HepG2 (cell line): ENCODE data around the gene MFSD6. TPM values are rescaled to one million over a fixed set of nuclear protein-coding genes. Genes with fewer than 3 reads are reported as not detected.
A peak's percentile ranks its signal among the peaks of the same experiment; 100 is the strongest.

Source experiments
- ATF3 ChIP-seq: sonication (generic); formaldehyde crosslinking; IDR thresholded peaks from 2 replicates; pipeline ENCODE4 v1.4.0; 2020; ENCODE audit warnings: missing genetic modification reagents
- GPBP1L1 ChIP-seq: sonication (generic); formaldehyde crosslinking; IDR thresholded peaks from 2 replicates; pipeline ENCODE4 v1.5.0; 2020; ENCODE audit warnings: mild to moderate bottlenecking, missing genetic modification reagents
- MED8 ChIP-seq: sonication (generic); formaldehyde crosslinking; IDR thresholded peaks from 2 replicates; pipeline ENCODE4 v1.8.1; 2023; ENCODE audit warnings: mild to moderate bottlenecking, missing genetic modification reagents; ENCODE audit not compliant: insufficient replicate concordance
- MZF1 ChIP-seq: sonication (generic); formaldehyde crosslinking; IDR thresholded peaks from 2 replicates; pipeline ENCODE4 v1.8.1; 2023; ENCODE audit warnings: mild to moderate bottlenecking, missing genetic modification reagents, borderline replicate concordance
- PLSCR1 ChIP-seq: sonication (generic); formaldehyde crosslinking; IDR thresholded peaks from 2 replicates; pipeline ENCODE4 v1.5.0; 2020; ENCODE audit warnings: missing genetic modification reagents, mild to moderate bottlenecking, borderline replicate concordance
- PRMT3 ChIP-seq: sonication (generic); formaldehyde crosslinking; IDR thresholded peaks from 2 replicates; pipeline ENCODE4 v1.8.1; 2022; ENCODE audit warnings: low read depth, mild to moderate bottlenecking, moderate library complexity, missing genetic modification reagents, borderline replicate concordance
- SUZ12 ChIP-seq: fragments of 150-350 bp; IDR thresholded peaks from 2 replicates; pipeline ENCODE4 v1.6.1; 2014; ENCODE audit warnings: low read depth, low read length
- ZBED4 ChIP-seq: sonication (generic); formaldehyde crosslinking; IDR thresholded peaks from 2 replicates; pipeline ENCODE4 v1.4.0; 2020; ENCODE audit warnings: missing genetic modification reagents, borderline replicate concordance
- ZBTB38 ChIP-seq: sonication (generic); formaldehyde crosslinking; IDR thresholded peaks from 2 replicates; pipeline ENCODE4 v1.5.1; 2020; ENCODE audit warnings: mild to moderate bottlenecking, missing genetic modification reagents
- ZBTB39 ChIP-seq: sonication (generic); formaldehyde crosslinking; IDR thresholded peaks from 2 replicates; pipeline ENCODE4 v1.5.0; 2020; ENCODE audit warnings: missing genetic modification reagents
- ZBTB42 ChIP-seq: sonication (generic); formaldehyde crosslinking; IDR thresholded peaks from 2 replicates; pipeline ENCODE4 v1.5.0; 2020; ENCODE audit warnings: mild to moderate bottlenecking, missing genetic modification reagents
- ZMYM4 ChIP-seq: sonication (generic); formaldehyde crosslinking; IDR thresholded peaks from 2 replicates; pipeline ENCODE4 v1.8.1; 2023; ENCODE audit warnings: mild to moderate bottlenecking, missing genetic modification reagents
- ZNF317 ChIP-seq: sonication (generic); formaldehyde crosslinking; IDR thresholded peaks from 2 replicates; pipeline ENCODE4 v1.5.0; 2020; ENCODE audit warnings: mild to moderate bottlenecking, missing genetic modification reagents
- ZNF572 ChIP-seq: sonication (generic); formaldehyde crosslinking; IDR thresholded peaks from 2 replicates; pipeline ENCODE4 v1.5.1; 2020; ENCODE audit warnings: mild to moderate bottlenecking, missing genetic modification reagents
- ZNF629 ChIP-seq: sonication (generic); formaldehyde crosslinking; conservative IDR thresholded peaks from 2 replicates; pipeline ENCODE4 v1.5.0; 2020; ENCODE audit warnings: missing genetic modification reagents
- ZNF674 ChIP-seq: sonication (generic); formaldehyde crosslinking; IDR thresholded peaks from 2 replicates; pipeline ENCODE4 v1.5.0; 2020; ENCODE audit warnings: low read depth, mild to moderate bottlenecking, missing genetic modification reagents
- polyA plus RNA-seq, 8 experiments: library from polyadenylated mRNA; depleted of rRNA in 3 of 8; stranded (reverse) in 7 of 8; unstranded in 1 of 8; fragments of >200 nt; fragmentation: Illumina TruSeq in 4 of 8; extraction: Trizol in 4 of 8; gene quantifications; 2 replicates each; pipeline versions ENCODE4 v1.2.1 to v1.2.3, GENCODE V29; 2011 to 2016; ENCODE audit warnings: low read depth in 4 of 8, missing spikeins in 1 of 8, mixed read lengths in 1 of 8; ENCODE audit not compliant: insufficient read depth in 1 of 8
- total RNA-seq, 5 experiments: library from RNA; depleted of rRNA; stranded (reverse); fragments of >200 nt; fragmentation: Illumina TruSeq; extraction: Trizol; gene quantifications; 2 replicates each; pipeline ENCODE4 v1.2.3, GENCODE V29; 2016; ENCODE audit warnings: low read depth in 1 of 5

The MFSD6 gene
- total and polyA plus RNA-seq, 2 of the 13 experiments (the other 11 are each of a cell fraction or from before 2014, with no cell fraction given): 0.92 to 1.4 TPM

GRCh38 chr2:190534310-190535120, 126.4 kb downstream of the MFSD6 start, which contains the start of gene NEMP2 (continued):
- TF ChIP-seq GPBP1L1 (CRISPR knock-in tag): no peak
- TF ChIP-seq ZNF629 (CRISPR knock-in tag): peak; percentile 15; the same call in 1 of the 2 replicates
- peak; percentile 97 for TF ChIP-seq ZMYM4 (CRISPR knock-in tag)
- peak; percentile 95; the same call in 1 of the 2 replicates for TF ChIP-seq ZBED4 (CRISPR knock-in tag)
- no peak for TF ChIP-seq ZNF572 (CRISPR knock-in tag)
- TF ChIP-seq MZF1 (CRISPR knock-in tag): no peak
- TF ChIP-seq ZBTB42: no peak; the same call in 1 of the 2 replicates
- TF ChIP-seq PRMT3: peak; percentile 97
- TF ChIP-seq MED8: no peak
- TF ChIP-seq ZBTB39: peak; percentile 89; the same call in 1 of the 2 replicates
- TF ChIP-seq SUZ12: 0 out of 2 replicates have a peak, but pooled peaks have one; percentile 8
- TF ChIP-seq ZNF674 (CRISPR knock-in tag): peak; percentile 95; the same call in 1 of the 2 replicates
- peak; percentile 39; the same call in 1 of the 2 replicates for TF ChIP-seq ATF3 (CRISPR knock-in tag)
- peak; percentile 93 for TF ChIP-seq ZBTB38 (CRISPR knock-in tag)
- TF ChIP-seq ZNF317 (CRISPR knock-in tag): no peak; the same call in none of the 2 replicates
- peak; percentile 15; the same call in 1 of the 2 replicates for TF ChIP-seq PLSCR1 (CRISPR knock-in tag)
